ENCODE results near the gene RAB3IP.

DNA sequence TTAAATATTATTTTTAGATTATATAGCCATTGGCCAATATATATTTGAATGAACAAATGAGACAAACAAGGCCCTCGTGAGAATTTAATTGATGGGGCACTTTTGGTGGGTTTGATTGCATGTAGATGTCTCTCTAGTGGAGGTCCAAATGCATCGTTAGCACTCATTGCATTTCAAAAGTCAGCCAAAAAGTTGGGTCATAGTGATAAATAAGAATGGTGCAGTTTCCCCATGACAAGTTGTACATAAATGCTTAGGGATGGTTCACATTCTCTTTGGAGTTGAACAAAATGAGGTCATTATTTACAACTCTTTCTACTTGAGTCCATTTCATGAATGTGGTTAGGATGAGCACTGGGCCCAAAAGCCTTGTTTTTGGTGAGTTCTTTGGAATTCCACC lies 40.6 kb upstream of the RAB3IP start:
- TF ChIP-seq, protein P1, sequence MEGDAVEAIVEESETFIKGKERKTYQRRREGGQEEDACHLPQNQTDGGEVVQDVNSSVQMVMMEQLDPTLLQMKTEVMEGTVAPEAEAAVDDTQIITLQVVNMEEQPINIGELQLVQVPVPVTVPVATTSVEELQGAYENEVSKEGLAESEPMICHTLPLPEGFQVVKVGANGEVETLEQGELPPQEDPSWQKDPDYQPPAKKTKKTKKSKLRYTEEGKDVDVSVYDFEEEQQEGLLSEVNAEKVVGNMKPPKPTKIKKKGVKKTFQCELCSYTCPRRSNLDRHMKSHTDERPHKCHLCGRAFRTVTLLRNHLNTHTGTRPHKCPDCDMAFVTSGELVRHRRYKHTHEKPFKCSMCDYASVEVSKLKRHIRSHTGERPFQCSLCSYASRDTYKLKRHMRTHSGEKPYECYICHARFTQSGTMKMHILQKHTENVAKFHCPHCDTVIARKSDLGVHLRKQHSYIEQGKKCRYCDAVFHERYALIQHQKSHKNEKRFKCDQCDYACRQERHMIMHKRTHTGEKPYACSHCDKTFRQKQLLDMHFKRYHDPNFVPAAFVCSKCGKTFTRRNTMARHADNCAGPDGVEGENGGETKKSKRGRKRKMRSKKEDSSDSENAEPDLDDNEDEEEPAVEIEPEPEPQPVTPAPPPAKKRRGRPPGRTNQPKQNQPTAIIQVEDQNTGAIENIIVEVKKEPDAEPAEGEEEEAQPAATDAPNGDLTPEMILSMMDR (IDR thresholded peaks at IDR 0.05): no peak
- no peak for TF ChIP-seq POLR2A (IDR thresholded peaks at IDR 0.05)
